ENCODE results near the gene KRTAP1-3. TPM values are rescaled to one million over a fixed set of nuclear protein-coding genes. Genes with fewer than 3 reads are reported as not detected.
"Not testable (repeated sequence)": the region's sequence is repeated elsewhere in the genome, so short reads cannot be mapped to it uniquely, and the experiment has no call there.

KRTAP1-3 gene, protein sequence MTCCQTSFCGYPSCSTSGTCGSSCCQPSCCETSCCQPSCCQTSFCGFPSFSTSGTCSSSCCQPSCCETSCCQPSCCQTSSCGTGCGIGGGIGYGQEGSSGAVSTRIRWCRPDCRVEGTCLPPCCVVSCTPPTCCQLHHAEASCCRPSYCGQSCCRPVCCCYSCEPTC
- not detected for total RNA-seq

GRCh38 chr17:41034346-41034935 lies at the start of gene KRTAP1-3:
Gene KRTAP1-3, minus strand, starts transcription at chr17:41034874. Its CDS starts 53 bp downstream, at chr17:41034821.
- not testable (repeated sequence) for DNase-seq (ENCODE audit: low spot score in 2 of 2); FAIRE-seq

DNA sequence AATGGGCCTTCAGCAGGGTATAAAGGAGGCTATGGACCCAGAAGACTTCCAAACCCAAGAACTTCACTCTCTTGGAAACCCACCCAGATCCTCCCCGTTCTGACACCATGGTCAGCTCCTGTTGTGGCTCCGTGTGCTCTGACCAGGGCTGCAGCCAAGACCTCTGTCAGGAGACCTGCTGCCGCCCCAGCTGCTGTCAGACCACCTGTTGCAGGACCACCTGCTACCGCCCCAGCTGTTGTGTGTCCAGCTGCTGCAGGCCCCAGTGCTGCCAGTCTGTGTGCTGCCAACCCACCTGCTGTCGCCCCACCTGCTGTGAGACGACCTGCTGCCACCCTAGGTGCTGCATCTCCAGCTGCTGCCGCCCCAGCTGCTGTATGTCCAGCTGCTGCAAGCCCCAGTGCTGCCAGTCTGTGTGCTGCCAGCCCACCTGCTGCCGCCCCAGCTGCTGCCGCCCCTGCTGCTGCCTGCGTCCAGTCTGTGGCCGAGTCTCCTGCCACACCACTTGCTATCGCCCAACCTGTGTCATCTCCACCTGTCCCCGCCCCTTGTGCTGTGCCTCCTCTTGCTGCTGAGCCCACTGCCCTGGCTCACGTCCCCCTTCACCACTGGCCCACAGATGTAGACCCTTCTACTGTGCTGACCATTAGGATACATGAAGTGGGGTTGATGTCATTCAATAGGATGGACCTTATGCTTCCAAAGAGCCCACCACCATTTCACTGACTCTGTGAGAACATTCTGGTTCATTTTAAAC lies 49.6 kb upstream of the KRTAP1-3 start, which contains the start of gene KRTAP4-7:
Gene KRTAP4-7, plus strand, starts transcription at position 51 of the 757 bp plus-strand sequence. Its CDS starts 57 bp downstream, at position 108.
- not testable (repeated sequence) for DNase-seq (ENCODE audit: low spot score in 2 of 2); FAIRE-seq

DNA sequence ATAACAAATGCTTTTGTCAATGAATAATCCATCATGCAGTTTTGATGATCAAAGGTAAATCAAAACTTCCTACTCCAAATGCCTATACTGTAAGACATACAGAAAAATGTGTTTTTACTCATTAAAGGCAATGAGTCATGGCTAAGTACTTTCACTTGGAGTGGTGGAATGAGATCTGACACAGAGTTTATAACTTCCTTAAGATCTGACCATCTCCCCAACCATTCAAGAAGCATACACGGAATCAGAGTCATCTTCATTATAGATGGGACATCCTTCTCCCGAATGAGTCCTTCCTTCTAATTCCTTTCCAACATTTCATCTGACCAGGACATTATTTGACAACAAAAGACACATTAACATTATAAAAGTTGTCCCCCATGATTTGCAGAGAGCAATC lies 48.8 kb upstream of the KRTAP1-3 start:
- not testable (repeated sequence) for FAIRE-seq; DNase-seq (ENCODE audit: low spot score in 2 of 2)

DNA sequence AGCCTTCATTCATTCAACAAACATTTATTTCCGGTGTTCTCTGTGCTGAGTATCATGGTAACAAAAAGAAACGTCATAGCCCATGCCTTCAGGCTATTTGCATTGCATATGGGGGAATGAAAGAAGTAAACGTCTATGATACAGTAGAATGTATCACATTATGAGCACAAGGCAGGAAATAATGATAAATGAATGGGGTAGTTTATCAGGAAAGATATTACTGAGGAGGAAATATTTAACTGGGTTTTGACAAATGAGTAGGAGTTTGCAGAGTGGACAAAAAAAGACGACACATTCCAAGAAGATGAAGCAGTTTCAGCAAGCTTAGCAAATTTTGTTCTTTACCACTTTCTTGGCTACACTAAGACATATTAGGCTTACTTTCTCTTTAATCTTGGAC lies 48.0 kb upstream of the KRTAP1-3 start:
- FAIRE-seq (no peak), DNase-seq (ENCODE audit: low spot score in 2 of 2) (no peak)

- FAIRE-seq: no peak
- DNase-seq (ENCODE audit: low spot score in 2 of 2): no peak
Measured at GRCh38 chr17:41076788-41077187, 42.1 kb upstream of the KRTAP1-3 start.

- no peak for DNase-seq (ENCODE audit: low spot score in 2 of 2)
- FAIRE-seq: no peak
Measured at GRCh38 chr17:41073676-41074075, 39.0 kb upstream of the KRTAP1-3 start.

- DNase-seq (ENCODE audit: low spot score in 2 of 2): no peak
- no peak for FAIRE-seq
Measured at GRCh38 chr17:41071606-41072360, 37.1 kb upstream of the KRTAP1-3 start.

GRCh38 chr17:41069031-41069430 lies 34.4 kb upstream of the KRTAP1-3 start:
- DNase-seq (ENCODE audit: low spot score in 2 of 2) (no peak), FAIRE-seq (no peak)

- FAIRE-seq: no peak
- DNase-seq (ENCODE audit: low spot score in 2 of 2): no peak
Measured at GRCh38 chr17:41067281-41067680, 32.6 kb upstream of the KRTAP1-3 start.

DNA sequence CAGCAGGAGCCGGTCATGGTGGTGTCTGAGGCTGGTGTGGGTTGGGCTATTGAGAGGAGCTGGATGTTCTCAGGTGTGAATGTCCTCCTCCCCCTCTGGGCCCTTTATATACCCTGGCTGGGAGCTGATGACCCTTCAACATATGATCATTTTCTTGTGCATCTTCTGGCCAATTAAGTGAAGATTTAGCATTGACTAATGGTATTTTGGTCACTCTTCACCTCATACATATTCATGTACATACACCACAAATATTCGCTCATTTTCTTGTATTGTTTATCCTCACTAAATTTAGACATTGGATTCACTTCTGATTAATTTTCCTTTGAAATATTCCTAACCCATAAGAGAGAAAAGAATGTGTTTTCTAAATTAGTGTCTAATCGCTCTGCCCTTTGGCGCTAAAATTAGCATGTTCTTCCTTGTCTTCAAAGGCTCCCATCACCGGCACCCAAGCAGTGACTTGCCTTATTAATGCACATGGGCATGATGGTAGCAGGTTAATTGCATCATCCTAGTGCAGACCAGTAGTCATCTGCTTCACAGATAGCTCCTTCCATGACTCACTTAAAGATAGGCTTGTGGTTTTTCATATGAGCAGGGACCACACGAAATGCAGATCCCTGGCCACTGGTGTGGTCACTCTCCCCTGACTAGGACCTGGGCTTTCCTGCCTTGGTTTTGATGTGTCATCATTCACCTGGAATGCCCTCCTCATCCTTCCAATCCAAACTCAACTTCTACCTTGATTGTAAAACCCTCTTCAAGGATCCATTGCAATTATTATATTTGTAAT lies 31.4 kb upstream of the KRTAP1-3 start, which contains the start of gene KRTAP2-4:
Gene KRTAP2-4, minus strand, starts transcription at position 51 of the 796 bp plus-strand sequence. Its CDS starts 34 bp downstream, at position 17.
- DNase-seq (ENCODE audit: low spot score in 2 of 2) (no peak), FAIRE-seq (no peak)

GRCh38 chr17:41065016-41065689 lies 30.5 kb upstream of the KRTAP1-3 start:
- not testable (repeated sequence) for DNase-seq (ENCODE audit: low spot score in 2 of 2); FAIRE-seq

- no peak for DNase-seq (ENCODE audit: low spot score in 2 of 2)
- FAIRE-seq: no peak
Measured at GRCh38 chr17:41064301-41064700, 29.6 kb upstream of the KRTAP1-3 start.

- FAIRE-seq: no peak
Measured at GRCh38 chr17:41063449-41063848, 28.8 kb upstream of the KRTAP1-3 start.

GRCh38 chr17:41061964-41062363 lies 27.3 kb upstream of the KRTAP1-3 start:
- DNase-seq (ENCODE audit: low spot score in 2 of 2): no peak
- no peak for FAIRE-seq

More at GRCh38 chr17:41063449-41063848, 28.8 kb upstream of the KRTAP1-3 start:
- no peak for DNase-seq (ENCODE audit: low spot score in 2 of 2)

DNA sequence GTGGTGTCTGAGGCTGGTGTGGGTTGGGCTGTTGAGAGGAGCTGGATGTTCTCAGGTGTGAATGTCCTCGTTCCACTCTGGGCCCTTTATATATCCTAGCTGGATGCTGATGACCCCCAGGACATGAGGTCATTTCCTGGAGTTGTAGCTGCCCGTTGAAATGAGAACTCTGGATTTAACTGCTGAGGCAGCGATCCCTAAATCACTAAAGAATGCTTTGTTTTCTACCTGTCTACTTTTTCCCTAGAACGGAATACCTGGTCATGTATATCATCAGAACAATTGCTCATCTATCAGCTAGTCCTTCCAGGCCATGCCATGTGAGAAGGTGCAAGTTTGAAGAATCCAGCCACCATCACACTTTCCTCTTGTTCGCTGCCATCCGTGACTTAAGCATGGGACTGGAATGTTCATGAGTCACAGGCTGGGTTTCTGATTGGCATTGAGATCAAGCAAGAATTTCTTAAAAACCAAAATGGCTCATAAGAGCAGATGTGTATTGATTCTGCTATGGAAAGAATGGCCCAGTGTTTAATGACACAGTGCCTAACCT lies 25.5 kb upstream of the KRTAP1-3 start, which contains the start of gene KRTAP2-3:
Gene KRTAP2-3, minus strand, starts transcription at position 63 of the 553 bp plus-strand sequence. CDS start 64 bp downstream, outside the sequence.
- DNase-seq (ENCODE audit: low spot score in 2 of 2) (no peak), FAIRE-seq (no peak)

- DNase-seq (ENCODE audit: low spot score in 2 of 2); FAIRE-seq: not testable (repeated sequence)
Measured at GRCh38 chr17:41059276-41060051, 24.8 kb upstream of the KRTAP1-3 start.

DNA sequence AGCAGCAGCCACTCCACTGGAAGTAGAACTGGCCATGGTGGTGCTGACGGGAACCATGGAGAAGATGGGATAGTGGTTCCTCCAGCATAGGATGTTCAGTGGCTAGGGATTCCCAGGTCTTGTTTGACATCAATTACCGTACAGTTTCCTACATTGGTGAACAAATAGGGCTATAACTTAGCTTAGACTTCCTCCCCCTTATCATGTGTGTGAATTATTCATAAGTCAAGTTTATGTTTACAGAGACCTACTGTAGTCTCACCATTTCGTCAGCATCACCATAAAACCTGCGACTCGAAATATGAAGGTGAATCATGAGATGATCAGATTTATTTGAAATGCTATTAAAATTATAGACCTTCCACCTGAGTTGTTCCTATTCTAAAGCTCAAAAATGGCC lies 24.1 kb upstream of the KRTAP1-3 start:
- DNase-seq (ENCODE audit: low spot score in 2 of 2): no peak
- no peak for FAIRE-seq

DNA sequence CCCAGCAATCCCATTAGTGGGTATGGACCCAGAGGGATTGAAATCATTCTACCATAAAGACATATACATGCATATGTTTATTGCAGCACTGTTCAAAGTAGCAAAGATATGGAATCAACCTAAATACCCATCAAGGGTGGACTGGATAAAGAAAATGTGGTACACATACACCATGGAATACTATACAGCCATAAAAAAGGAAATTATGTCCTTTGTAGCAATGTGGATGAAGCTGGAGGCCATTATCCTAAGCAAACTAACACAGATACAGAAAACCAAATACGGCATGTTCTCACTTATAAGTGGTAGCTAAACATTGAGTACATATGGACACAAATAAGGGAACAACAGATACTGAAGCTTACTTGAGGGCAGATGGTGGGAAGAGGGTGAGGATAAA lies 22.9 kb upstream of the KRTAP1-3 start:
- FAIRE-seq (no peak), DNase-seq (ENCODE audit: low spot score in 2 of 2) (no peak)
